GM21367 (cell line): Measurements from ENCODE around the gene TKT.

Experiments used
- ATAC-seq: cut with Tn5 transposase; IDR thresholded peaks from one replicate; pipeline ENCODE4 v1.9.1; 2021; ENCODE audit not compliant: unreplicated experiment

TKT gene

DNA sequence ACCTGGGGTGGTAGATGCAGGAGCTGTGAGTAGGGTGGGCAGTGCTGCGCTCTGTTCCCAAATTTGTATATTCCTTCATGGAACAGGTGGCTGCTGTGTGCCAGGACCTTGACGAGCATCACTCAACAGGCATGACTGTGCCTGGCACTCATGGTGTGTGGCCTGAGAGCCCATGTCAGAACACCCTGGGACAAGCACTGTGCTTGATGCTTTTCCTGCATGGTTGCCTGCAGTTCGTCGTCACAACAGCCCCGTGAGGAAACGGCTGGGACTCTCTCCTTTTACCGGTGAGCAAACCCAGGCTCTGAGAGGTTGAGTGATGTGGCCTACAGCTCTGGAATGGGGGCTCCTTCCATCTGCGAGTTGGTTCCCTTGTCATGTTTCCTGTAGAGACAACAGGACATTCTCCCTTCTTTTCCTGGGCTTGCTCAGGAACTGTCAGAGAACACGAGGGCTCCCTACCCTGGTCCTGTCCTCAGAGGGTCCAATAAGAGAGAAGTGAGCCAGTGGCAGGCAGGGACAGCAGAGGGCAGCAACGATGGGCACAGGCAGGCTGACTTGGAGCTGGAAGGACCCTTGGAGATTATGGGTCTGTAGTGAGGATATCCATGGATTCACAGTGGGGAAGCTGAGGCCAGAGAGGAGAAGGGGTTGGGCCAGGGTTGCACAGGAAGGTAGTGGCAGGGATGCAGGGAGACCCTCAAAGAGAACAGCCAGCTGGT is 57.4 kb downstream of the TKT start:
- ATAC-seq: no peak

DNA sequence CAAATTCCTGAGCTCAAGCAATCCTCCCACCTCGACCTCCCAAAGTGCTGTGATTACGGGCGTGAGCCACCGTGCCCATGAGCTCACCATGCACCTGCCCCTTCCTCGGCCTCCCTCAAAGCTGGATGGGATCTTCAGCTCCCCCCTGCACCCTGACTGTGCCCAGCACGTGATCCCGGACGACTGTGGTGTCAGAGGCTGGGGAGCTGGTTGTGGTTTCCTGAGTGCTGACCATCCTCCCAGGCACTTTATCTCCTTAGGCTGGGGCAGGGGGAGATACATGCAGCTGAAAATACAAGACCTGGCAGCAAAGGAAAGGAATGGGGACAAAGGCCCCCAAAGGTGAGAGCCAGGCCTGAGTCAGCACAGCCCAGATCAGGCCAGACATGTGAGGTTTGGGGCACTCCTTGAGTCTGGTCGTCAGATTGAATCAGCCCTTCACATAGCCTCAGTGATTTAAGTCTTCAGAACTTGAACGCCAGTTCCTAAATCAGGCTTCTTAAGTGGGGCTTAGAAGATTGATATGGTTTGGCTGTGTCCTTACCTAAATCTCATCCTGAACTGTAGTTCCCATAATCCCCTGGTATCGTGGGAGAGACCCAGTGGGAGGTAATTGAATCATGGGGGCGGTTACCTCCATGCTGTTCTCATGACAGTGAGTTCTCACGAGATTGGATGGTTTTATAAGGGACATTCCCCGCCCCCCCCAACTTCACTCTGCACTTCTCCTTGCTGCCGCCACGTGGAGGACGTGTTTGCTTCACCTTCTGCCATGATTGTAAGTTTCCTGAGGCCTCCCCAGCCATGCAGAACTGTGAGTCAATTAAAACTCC is 59.0 kb downstream of the TKT start:
- no peak for ATAC-seq

DNA sequence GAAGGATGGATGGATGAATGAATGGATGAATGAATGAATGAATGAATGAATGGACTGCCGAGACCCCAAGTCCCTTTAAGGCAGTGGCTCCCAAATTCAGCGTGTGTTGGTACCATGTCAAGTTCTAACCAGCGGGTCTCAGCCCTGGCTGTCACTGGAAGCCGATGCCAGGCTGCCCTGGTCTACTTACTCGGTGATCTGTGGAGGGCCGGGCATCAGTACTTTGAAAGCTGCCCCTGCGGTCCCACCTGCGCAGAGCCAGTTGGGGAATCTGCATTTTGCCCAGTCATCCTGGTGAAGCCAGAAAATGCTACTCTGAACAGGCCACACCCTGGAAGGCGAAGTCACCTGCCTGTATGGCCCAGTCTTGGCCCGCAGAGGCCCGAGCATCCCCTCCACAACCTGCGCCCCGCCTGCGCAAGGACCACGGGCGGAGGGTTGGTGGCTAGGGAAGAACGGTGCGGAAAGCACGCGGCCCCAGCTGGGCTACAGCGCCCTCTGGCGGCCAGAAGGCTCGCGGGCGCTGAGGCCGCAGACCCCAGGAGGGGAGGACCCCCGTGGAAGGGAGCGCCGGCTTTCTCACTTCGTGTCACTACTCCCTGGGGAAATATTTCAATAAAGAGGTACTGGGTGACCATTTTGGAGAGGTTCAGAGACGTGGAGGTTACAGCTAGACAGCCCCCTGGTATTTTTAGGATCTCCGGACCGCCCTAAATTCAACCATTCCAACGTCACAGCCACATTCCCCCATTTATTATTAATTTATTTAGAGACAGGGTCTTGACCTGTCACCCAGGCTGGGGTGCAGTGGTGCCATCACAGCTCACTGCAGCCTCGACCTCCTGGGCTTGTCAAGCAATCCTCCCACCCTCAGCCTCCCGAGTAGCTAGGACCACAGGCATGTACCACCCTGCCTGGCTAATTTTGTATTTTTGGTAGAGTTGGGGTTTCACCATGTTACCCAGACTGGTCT is 59.9 kb downstream of the TKT start:
- no peak for ATAC-seq

DNA sequence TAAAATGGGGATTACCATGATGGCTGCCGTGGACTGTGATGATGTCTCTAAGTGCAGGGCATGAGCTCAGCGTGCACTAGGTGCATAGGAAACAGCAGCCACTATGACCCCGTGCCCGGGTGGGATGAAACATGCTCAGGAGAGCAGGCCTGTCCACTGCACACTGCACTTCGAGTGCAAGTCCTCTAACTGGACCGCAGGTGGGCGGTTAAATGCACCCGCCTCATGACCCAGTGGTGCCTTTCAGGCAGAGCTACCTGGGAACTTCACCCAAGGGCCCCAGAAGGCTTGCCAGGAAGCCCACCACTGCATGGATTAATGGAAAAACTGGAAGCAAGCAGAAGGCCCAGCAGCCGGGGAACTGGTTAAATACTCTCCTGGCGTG is 60.8 kb downstream of the TKT start:
- ATAC-seq: no peak

DNA sequence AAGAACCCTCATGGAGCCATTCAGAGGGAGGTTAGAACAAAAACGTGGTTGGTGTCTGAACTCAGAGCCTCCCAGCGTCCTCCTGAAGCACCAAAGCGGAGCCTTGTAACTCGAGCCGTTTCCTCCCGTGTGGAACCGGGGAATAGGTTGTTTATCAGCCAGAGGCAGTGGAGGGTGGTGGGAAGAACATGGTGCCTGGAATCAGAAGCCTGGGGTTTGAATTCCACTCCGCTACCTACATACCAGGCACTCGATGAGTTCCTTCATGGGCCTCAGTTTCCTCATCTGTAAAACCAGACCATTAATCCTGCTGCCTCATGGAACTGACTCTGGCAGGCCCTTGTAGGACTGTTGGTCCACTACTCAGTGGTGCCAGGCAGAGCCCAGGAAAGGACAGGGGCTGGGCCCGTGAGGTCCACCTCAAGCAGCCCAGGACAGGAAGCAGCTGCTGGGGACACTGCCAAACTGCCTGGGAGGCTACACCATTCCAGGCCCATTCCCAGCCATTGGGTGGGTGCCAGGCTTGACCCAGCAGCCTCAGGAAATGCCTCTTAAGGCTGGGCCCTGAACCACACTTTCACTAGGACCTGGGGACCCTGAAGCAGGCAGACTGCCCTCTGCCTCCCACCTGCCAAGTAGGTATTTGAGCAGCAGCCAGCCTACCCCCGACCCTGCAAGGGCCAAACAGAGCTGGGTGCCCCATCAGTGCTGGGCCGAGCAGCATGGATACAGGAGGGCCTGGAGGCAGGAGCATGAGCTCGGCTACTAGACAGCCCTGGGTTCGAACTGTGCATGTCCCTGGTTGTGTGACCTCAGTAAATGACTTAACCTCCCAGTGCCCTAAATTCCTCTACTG is 61.4 kb downstream of the TKT start:
- no peak for ATAC-seq

DNA sequence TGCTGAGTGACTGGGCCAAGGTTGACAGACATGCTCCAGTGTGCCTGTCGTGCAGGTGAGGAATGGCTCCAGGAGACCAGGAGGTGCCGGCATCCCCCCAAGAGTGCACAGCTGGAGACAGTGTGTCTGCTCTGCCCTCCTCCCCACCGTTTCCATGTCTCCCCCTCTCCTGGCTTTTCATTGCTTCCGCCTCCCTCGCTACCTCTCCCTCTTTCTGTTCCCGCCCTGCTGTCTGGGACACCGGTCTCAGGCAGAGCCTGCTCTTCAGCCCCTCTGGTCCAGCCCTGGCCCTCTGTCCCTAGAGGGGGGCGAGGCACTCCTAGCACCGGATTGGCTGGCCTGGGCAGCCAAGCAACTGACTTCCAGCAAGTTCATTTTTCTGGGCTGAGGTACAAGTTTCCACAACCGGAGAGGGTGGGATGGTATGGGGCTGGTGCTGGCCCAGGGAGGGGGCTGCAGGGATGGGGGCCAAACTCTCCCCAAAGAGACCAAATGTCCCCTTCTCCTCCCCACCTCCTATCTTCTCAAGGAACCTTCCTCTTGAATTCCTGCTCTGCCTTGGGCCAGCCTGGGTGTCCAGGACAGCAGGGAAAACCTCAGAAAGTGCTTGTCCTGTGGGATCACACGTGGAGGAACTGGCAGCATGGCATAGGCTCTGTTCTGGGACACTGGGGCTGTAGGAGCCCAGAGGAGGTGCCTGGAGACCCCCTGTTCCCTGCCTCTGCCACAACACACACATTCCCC is 62.2 kb downstream of the TKT start:
- no peak for ATAC-seq

DNA sequence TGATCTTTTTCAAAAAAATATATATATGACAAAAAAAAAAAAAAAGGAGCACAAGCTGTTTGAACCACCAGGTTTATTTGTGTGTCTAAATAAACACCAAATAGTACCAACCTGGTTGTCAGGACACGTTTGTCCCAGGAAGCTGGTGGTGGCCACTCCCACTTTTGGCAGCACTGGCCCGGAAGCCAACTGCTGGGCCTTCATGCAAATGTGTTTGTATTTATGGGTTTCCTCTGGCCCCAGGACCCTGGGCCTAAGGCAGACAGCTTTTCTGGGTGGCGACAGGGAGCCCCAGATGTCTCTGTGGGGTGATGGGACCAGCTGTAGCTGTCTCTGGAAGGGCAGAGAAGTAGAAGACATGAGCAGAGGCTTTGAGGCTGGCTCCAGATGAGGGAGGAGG is 63.2 kb downstream of the TKT start:
- peak; percentile 40 for ATAC-seq

DNA sequence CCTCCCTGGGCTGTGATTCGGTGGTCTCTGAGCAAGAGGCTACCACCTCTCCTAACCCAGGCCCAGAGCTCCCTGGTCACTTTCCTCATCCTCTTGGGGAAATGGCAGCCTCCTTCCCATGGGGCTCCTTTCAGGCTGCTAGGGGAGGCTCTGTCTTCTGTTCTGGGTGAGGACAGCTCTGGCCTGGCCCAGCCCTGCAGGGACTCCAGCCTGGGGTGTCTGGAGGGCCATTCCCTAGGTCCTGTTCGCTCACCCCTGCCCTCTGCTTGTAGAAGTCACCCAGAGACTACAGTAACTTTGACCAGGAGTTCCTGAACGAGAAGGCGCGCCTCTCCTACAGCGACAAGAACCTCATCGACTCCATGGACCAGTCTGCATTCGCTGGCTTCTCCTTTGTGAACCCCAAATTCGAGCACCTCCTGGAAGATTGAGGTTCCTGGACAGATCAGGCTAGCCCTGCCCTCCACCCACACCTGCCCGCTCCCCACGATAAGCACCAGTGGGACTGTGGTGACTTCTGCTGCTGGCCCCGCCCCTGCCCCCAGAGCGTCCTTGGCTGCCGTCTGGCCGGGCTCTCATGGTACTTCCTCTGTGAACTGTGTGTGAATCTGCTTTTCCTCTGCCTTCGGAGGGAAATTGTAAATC is 63.9 kb downstream of the TKT start:
- ATAC-seq: no peak

DNA sequence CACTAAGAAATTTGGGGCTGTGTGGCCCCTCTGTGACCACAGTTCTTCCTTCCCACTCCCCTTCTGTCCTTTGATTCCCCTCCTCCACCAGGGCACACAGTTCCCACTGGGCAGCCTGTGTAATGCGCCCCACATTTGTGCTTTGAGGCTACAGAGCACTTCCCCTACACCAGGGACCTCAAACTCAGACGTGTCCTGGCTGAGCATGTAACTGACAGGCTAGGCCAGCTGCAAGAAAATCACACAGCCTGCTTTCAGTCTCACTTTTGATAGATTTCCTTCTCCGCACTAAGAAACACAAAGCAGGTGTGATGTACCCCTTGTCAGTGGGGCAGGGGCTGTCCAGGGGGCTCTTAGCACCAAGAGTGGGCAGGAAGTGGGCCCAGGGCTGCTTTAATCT is 65.2 kb downstream of the TKT start:
- peak; percentile 40 for ATAC-seq

DNA sequence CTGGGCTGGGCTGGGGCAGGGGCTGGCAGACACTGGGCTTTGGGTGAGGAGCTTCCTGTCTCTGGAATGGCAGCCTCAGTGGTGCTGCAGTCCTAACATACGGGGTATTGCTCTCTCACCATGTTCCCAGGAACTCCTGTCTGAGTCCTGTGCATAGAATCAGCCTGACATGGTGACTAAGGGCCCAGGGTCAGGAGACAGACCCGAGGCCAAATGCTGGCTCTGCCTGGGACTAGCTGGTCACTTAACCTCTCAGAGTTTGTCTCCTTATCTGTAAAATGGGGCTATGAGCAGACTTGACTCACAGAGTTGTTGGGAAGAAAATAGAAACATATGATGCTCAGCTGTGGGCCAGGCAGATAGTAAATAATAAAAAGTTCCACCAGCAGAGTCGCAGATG is 66.5 kb downstream of the TKT start:
- ATAC-seq: no peak

DNA sequence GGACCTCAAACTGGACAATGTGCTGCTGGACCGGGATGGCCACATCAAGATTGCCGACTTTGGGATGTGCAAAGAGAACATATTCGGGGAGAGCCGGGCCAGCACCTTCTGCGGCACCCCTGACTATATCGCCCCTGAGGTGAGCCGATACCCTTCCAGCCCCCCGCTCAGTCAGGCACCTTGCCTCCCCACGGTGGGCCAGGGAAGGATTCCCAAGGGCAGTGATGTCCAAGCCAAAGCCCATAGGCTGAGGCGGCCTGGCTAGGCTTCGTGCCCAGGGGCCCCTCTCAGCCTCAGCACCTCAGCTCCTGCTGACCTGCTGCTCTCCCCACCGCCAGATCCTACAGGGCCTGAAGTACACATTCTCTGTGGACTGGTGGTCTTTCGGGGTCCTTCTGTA is 67.1 kb downstream of the TKT start:
- no peak for ATAC-seq

DNA sequence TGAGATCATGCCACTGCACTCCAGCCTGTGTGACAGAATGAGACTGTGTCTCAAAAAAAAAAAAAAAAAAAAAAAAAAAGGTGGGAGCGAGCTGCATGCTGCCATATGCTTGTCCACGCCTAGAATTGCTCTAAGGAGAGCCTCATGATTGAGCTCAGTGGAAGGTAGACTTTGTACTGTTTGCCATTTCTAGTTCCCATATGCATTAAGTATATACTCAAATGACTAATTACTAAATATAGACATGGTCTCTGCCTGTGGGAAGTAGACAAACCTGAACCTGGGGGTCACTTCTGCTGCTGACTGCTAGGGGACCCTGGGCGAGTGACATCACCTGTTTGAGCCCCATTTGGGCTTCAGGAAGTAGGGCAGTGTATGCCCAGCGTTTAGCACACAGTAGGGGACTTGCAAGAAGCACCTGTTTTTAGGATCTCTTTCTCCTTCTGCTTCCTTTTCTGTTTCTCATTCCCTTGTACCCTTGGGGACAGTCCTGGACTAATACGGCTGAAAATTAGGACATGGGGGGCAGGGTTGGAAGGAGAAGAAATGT is 67.6 kb downstream of the TKT start:
- no peak for ATAC-seq

DNA sequence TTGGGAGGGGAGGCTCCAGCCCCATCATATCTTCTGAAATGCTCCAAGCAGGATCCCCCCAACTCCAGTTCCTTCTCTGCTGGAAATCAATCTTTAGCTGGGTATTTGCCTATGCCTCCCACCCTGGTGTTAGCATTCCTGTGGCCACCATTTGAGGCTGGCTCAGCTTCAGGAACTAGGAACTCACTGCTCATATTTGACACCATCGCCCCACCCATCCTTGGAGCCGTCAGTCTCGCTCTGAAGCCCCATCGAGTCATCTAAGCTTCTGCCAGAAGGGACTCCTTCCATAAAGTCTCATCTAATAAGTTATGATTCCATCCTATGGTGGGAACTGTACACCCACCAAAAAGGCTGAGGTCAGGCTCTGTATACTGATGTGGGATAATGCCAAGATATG is 68.4 kb downstream of the TKT start:
- ATAC-seq: no peak

DNA sequence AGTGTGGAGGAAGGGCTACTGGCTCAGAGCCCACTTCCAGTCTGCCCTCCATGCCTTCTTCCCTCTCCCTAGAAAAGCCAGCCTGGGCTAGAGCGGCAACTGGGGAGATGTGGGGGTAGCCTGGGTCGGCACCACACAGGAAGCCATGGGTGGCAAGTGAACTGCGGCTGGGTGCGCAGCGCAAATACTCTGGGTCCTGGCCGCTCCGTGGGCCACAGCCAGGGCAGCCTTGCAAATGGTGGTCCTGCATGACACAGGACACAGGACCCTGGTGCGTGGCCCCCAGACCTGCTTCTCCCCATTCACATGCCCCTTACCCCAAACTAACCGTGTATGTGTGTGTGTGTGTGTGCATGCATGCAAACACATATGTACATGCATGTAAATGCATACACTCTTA is 69.1 kb downstream of the TKT start:
- no peak for ATAC-seq

DNA sequence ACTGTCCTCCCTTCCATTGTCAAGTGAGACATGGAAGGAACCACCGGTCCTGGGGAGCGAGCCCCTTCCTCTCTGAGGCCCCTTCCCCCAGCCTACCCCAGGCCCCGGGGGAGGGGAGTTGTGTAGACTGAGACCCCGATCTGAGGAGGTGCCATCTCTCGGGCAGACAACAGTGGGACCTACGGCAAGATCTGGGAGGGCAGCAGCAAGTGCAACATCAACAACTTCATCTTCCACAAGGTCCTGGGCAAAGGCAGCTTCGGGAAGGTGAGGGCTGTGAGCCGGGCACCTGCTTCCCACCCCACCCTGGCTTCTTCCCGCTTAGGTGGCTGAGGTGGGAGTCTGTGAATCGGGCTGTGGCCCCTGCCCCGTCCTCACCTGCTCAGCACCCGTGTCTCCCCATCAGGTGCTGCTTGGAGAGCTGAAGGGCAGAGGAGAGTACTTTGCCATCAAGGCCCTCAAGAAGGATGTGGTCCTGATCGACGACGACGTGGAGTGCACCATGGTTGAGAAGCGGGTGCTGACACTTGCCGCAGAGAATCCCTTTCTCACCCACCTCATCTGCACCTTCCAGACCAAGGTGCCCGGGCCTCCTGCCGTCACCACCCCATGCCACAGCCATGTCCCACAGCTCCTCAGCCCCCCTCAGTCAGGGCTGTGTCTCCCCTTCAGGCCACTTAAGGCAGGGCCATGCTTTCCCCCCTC is 69.9 kb downstream of the TKT start:
- no peak for ATAC-seq

DNA sequence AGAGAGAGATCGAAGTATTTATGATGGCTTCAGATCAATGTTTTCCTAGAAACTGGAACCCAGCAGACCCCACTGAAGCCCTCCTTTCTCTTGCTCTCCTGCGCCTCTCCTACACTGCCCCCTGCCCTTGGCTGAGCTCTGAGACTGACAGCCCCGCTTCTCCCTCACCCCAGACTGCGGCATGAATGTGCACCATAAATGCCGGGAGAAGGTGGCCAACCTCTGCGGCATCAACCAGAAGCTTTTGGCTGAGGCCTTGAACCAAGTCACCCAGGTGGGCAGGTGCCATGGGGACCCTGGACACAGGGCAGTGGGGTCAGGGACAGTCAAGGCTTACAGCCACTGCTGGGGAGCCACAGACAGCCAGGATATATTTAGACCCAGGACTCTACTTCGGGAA is 71.1 kb downstream of the TKT start:
- ATAC-seq: no peak

DNA sequence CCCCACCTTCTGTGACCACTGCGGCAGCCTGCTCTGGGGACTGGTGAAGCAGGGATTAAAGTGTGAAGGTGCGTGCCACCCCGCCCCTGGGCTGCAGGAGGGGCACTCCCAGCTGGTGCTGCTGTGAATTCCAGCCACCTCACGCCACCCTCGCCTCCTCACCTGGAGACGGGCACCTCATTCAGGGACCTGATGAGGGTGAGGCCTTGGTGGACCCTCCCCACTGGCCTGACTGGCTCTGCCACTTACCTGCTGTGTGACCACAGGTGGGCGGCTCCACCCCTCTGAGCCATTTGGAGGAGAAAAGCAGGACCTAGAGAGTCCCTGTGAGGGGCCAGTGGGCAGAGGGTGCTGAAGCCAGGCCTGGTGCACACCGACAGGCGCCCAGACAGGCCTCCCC is 72.3 kb downstream of the TKT start:
- ATAC-seq: no peak

DNA sequence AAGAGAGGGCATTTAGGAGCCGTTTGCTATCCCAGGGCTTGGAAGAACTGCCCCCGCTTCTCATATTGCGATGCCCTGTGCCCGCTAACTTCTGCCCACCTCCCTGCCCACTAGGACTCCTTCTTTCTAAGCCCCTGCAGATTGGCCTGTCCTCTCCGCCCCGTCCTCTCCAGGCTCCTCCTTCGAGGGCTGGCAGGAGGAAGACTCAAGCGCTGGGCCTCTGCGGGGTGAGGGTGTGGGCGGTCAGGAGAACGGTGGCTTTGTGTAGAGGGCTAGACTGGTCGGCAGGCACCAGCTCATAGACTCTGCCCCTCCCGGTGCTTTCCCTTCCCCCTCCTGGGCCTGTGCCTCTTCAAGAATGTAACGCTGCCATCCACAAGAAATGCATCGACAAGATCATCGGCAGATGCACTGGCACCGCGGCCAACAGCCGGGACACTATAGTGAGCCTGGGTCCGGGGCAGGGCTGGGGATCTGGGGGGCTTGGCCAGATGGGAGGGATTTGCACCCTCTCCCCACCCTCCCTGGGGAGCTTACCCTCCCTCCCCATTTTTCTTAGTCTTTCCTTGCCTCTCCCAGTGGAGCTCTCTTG is 73.0 kb downstream of the TKT start:
- no peak for ATAC-seq
